ENCODE data around the gene AIF1.

The AIF1 gene

DNA sequence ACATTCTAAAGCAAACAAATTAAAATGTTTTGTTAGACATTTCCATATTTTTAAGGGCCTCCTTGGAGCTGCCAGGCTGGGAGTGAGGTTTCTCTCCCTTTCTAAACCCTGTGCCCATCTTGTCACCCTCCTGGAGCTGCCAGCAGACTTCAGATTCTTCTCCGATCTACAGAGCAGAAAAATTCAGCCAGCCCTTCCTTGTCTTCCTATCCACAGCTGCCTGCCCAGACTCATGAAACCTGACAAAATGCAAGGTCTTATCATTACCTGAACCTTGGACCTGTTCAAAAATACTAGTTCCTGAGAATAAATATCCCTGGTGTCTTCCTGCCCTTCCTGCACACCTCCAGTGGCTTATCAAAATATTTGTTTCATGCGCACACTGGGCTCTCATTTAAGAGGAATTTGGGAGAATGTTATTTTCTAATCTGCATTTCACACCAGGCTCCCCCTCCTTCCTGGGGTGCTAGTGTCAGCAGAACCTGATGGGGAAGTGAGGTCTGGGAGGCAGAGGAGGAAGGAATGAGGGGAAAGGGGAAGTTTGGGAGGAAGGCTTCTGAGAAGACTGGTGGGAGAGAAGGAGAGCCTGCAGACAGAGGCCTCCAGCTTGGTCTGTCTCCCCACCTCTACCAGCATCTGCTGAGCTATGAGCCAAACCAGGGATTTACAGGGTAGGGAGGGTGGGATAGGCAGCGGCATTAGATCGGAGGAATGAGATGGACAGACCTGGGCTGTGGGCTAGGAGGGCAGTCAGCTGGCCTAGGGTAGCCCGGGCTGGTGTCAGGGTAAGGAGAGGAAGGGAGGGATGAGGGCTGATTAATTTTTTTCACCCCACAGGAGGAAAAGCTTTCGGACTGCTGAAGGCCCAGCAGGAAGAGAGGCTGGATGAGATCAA lies at the start of gene AIF1:
Gene AIF1, plus strand, starts transcription at position 551 of the 895 bp plus-strand sequence. Its CDS starts 96 bp downstream, at position 647.
- H3K4me1 ChIP-seq (ENCODE audit: insufficient read depth, low read length), result peaks cover 22% of the 10 kb centered on the region; the same call in 1 of the 2 replicates
- no peaks in the 10 kb centered on the region for H3K9me3 ChIP-seq (ENCODE audit: control insufficient read depth, insufficient read depth, low read length)
- no peak within 1 kb of the TSS for H3K9ac ChIP-seq (ENCODE audit: low read depth, low read length)
- no peaks in the 10 kb centered on the region for H3K36me3 ChIP-seq (ENCODE audit: insufficient read depth, low read length)

GRCh38 chr6:31567531-31568370 lies 47.3 kb upstream of the AIF1 start:
- H3K9ac ChIP-seq (ENCODE audit: low read depth, low read length), result no peak overlapping the region
- H3K36me3 ChIP-seq (ENCODE audit: insufficient read depth, low read length), result no peaks in the 10 kb centered on the region
- no peaks in the 10 kb centered on the region for H3K9me3 ChIP-seq (ENCODE audit: control insufficient read depth, insufficient read depth, low read length)
- peaks cover 11% of the 10 kb centered on the region; the same call in 1 of the 2 replicates for H3K4me1 ChIP-seq (ENCODE audit: insufficient read depth, low read length)

DNA sequence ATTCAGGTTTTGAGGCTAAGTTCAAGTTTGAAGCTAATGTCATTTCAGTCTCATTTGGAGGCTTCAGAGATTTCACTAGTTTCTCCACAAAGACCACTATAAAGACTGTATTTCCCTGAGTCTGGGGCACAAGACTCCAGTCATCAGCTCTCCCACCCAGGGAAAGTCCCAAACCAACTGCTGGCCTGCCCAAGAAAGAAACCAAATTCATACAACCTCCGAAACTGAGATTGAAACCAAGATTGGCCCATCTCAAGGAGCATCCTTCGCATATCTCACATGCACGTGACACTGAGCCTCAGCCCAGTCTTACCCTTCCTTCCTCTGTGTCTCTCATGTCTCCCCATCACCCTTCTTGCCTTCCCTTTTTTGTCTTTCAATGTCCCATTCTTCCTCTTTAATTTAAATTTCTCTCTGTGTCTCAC lies 46.5 kb upstream of the AIF1 start:
- H3K9ac ChIP-seq (ENCODE audit: low read depth, low read length), result no peak overlapping the region
- no peaks in the 10 kb centered on the region for H3K9me3 ChIP-seq (ENCODE audit: control insufficient read depth, insufficient read depth, low read length)
- H3K4me1 ChIP-seq (ENCODE audit: insufficient read depth, low read length), result peaks cover 11% of the 10 kb centered on the region; the same call in 1 of the 2 replicates
- no peaks in the 10 kb centered on the region for H3K36me3 ChIP-seq (ENCODE audit: insufficient read depth, low read length)

GRCh38 chr6:31569861-31570536 lies 45.0 kb upstream of the AIF1 start:
- no peaks in the 10 kb centered on the region for H3K9me3 ChIP-seq (ENCODE audit: control insufficient read depth, insufficient read depth, low read length)
- no peak overlapping the region for H3K9ac ChIP-seq (ENCODE audit: low read depth, low read length)
- no peaks in the 10 kb centered on the region for H3K36me3 ChIP-seq (ENCODE audit: insufficient read depth, low read length)
- peaks cover 11% of the 10 kb centered on the region; the same call in 1 of the 2 replicates for H3K4me1 ChIP-seq (ENCODE audit: insufficient read depth, low read length)

GRCh38 chr6:31572041-31572911 lies 42.8 kb upstream of the AIF1 start, which contains the start of gene LTA:
TSS of gene LTA (plus strand) at chr6:31572289. CDS start at chr6:31572743, 454 bp downstream.
- Histone ChIP-seq H3K9ac (ENCODE audit: low read depth, low read length) (no peak within 1 kb of the TSS), H3K4me1 (ENCODE audit: insufficient read depth, low read length) (peaks cover 10% of the 10 kb centered on the region; the same call in 1 of the 2 replicates), H3K36me3 (ENCODE audit: insufficient read depth, low read length) (no peaks in the 10 kb centered on the region), H3K9me3 (ENCODE audit: control insufficient read depth, insufficient read depth, low read length) (no peaks in the 10 kb centered on the region)

DNA sequence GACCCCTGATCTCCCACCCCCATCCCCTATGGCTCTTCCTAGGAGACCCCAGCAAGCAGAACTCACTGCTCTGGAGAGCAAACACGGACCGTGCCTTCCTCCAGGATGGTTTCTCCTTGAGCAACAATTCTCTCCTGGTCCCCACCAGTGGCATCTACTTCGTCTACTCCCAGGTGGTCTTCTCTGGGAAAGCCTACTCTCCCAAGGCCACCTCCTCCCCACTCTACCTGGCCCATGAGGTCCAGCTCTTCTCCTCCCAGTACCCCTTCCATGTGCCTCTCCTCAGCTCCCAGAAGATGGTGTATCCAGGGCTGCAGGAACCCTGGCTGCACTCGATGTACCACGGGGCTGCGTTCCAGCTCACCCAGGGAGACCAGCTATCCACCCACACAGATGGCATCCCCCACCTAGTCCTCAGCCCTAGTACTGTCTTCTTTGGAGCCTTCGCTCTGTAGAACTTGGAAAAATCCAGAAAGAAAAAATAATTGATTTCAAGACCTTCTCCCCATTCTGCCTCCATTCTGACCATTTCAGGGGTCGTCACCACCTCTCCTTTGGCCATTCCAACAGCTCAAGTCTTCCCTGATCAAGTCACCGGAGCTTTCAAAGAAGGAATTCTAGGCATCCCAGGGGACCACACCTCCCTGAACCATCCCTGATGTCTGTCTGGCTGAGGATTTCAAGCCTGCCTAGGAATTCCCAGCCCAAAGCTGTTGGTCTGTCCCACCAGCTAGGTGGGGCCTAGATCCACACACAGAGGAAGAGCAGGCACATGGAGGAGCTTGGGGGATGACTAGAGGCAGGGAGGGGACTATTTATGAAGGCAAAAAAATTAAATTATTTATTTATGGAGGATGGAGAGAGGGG lies 41.6 kb upstream of the AIF1 start:
- Histone ChIP-seq H3K4me1 (ENCODE audit: insufficient read depth, low read length) (peaks cover 5% of the 10 kb centered on the region), H3K9me3 (ENCODE audit: control insufficient read depth, insufficient read depth, low read length) (no peaks in the 10 kb centered on the region), H3K9ac (ENCODE audit: low read depth, low read length) (no peak overlapping the region), H3K36me3 (ENCODE audit: insufficient read depth, low read length) (no peaks in the 10 kb centered on the region)

- Histone ChIP-seq H3K36me3 (ENCODE audit: insufficient read depth, low read length) (no peaks in the 10 kb centered on the region), H3K9me3 (ENCODE audit: control insufficient read depth, insufficient read depth, low read length) (no peaks in the 10 kb centered on the region), H3K9ac (ENCODE audit: low read depth, low read length) (no peak overlapping the region), H3K4me1 (ENCODE audit: insufficient read depth, low read length) (peaks cover 11% of the 10 kb centered on the region)
Observed at GRCh38 chr6:31574106-31575061, 40.6 kb upstream of the AIF1 start.

DNA sequence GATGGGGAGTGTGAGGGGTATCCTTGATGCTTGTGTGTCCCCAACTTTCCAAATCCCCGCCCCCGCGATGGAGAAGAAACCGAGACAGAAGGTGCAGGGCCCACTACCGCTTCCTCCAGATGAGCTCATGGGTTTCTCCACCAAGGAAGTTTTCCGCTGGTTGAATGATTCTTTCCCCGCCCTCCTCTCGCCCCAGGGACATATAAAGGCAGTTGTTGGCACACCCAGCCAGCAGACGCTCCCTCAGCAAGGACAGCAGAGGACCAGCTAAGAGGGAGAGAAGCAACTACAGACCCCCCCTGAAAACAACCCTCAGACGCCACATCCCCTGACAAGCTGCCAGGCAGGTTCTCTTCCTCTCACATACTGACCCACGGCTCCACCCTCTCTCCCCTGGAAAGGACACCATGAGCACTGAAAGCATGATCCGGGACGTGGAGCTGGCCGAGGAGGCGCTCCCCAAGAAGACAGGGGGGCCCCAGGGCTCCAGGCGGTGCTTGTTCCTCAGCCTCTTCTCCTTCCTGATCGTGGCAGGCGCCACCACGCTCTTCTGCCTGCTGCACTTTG lies 39.6 kb upstream of the AIF1 start, which contains the start of gene TNF:
Gene TNF, plus strand, starts transcription at position 231 of the 567 bp plus-strand sequence. Its CDS starts 177 bp downstream, at position 408.
- no peak within 1 kb of the TSS for H3K9ac ChIP-seq (ENCODE audit: low read depth, low read length)
- H3K9me3 ChIP-seq (ENCODE audit: control insufficient read depth, insufficient read depth, low read length), result no peaks in the 10 kb centered on the region
- no peaks in the 10 kb centered on the region for H3K36me3 ChIP-seq (ENCODE audit: insufficient read depth, low read length)
- H3K4me1 ChIP-seq (ENCODE audit: insufficient read depth, low read length), result peaks cover 18% of the 10 kb centered on the region

DNA sequence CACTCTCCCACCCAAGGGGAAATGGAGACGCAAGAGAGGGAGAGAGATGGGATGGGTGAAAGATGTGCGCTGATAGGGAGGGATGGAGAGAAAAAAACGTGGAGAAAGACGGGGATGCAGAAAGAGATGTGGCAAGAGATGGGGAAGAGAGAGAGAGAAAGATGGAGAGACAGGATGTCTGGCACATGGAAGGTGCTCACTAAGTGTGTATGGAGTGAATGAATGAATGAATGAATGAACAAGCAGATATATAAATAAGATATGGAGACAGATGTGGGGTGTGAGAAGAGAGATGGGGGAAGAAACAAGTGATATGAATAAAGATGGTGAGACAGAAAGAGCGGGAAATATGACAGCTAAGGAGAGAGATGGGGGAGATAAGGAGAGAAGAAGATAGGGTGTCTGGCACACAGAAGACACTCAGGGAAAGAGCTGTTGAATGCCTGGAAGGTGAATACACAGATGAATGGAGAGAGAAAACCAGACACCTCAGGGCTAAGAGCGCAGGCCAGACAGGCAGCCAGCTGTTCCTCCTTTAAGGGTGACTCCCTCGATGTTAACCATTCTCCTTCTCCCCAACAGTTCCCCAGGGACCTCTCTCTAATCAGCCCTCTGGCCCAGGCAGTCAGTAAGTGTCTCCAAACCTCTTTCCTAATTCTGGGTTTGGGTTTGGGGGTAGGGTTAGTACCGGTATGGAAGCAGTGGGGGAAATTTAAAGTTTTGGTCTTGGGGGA lies 38.9 kb upstream of the AIF1 start:
- no peaks in the 10 kb centered on the region for H3K9me3 ChIP-seq (ENCODE audit: control insufficient read depth, insufficient read depth, low read length)
- no peak overlapping the region for H3K9ac ChIP-seq (ENCODE audit: low read depth, low read length)
- H3K36me3 ChIP-seq (ENCODE audit: insufficient read depth, low read length), result no peaks in the 10 kb centered on the region
- peaks cover 18% of the 10 kb centered on the region for H3K4me1 ChIP-seq (ENCODE audit: insufficient read depth, low read length)

DNA sequence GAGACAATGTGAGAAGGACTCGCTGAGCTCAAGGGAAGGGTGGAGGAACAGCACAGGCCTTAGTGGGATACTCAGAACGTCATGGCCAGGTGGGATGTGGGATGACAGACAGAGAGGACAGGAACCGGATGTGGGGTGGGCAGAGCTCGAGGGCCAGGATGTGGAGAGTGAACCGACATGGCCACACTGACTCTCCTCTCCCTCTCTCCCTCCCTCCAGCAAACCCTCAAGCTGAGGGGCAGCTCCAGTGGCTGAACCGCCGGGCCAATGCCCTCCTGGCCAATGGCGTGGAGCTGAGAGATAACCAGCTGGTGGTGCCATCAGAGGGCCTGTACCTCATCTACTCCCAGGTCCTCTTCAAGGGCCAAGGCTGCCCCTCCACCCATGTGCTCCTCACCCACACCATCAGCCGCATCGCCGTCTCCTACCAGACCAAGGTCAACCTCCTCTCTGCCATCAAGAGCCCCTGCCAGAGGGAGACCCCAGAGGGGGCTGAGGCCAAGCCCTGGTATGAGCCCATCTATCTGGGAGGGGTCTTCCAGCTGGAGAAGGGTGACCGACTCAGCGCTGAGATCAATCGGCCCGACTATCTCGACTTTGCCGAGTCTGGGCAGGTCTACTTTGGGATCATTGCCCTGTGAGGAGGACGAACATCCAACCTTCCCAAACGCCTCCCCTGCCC lies 38.0 kb upstream of the AIF1 start:
- H3K9ac ChIP-seq (ENCODE audit: low read depth, low read length), result no peak overlapping the region

GRCh38 chr6:31577579-31577966 lies 37.5 kb upstream of the AIF1 start:
- H3K4me1 ChIP-seq (ENCODE audit: insufficient read depth, low read length), result peaks cover 25% of the 10 kb centered on the region
- no peak overlapping the region for H3K9ac ChIP-seq (ENCODE audit: low read depth, low read length)
- H3K36me3 ChIP-seq (ENCODE audit: insufficient read depth, low read length), result no peaks in the 10 kb centered on the region
- H3K9me3 ChIP-seq (ENCODE audit: control insufficient read depth, insufficient read depth, low read length), result no peaks in the 10 kb centered on the region

More for the DNA sequence above, 38.0 kb upstream of the AIF1 start:
- Histone ChIP-seq H3K9me3 (ENCODE audit: control insufficient read depth, insufficient read depth, low read length) (no peaks in the 10 kb centered on the region), H3K36me3 (ENCODE audit: insufficient read depth, low read length) (no peaks in the 10 kb centered on the region), H3K4me1 (ENCODE audit: insufficient read depth, low read length) (peaks cover 20% of the 10 kb centered on the region)

All from ES-I3 (cell line).